ENCODE data around the gene CNMD. TPM values are rescaled to one million over a fixed set of nuclear protein-coding genes. Genes with fewer than 3 reads are reported as not detected.
"Not testable (repeated sequence)": the region's sequence is repeated elsewhere in the genome, so short reads cannot be mapped to it uniquely, and the experiment has no call there.

CNMD gene
- total and polyA plus RNA-seq, 4 donors, result not detected

DNA sequence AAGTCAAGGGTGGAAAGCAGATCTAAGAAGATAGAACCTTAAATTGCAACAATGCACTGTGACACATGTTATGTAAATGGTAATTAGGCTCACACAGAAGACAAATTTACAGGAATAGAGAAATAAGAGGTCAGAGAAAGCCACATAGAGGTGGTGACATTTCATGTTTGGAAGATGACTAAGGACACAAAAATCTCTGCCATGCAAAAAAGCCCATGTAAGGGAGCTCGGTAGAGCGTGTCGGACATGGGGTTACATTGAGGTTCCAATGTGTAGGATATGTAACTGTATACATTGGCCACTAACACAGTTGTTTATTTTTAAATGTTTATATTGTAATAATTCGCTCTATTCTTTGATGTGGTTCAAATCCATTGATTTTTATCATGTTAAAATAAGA is 53.2 kb downstream of the CNMD start:
- Histone ChIP-seq H3K27ac (ENCODE audit: low read depth in 1 of 2, low read length in 2 of 2) (no peak overlapping the region), H3K36me3 (ENCODE audit: control insufficient read depth in 1 of 2, insufficient read depth in 2 of 2, low read length in 1 of 2) (peaks cover 3 to 6% of the 10 kb centered on the region in 2 donors), H3K9me3 (ENCODE audit: control insufficient read depth, low read length) (no peaks in the 10 kb centered on the region), H3K27me3 (ENCODE audit: control insufficient read depth in 1 of 2, insufficient read depth in 2 of 2, low read length in 1 of 2) (no peaks in the 10 kb centered on the region), H3K4me3 (ENCODE audit: low read length in 2 of 2) (no peak overlapping the region), H3K4me1 (ENCODE audit: control insufficient read depth in 1 of 2, insufficient read depth in 2 of 2, low read length in 2 of 2) (no peaks in the 10 kb centered on the region)
- no peak for ATAC-seq (ENCODE audit: low FRiP score)
- no peak for DNase-seq
- WGBS, 2 donors, result 83 to 94% methylated on average over 4 of the region's 4 CpGs
- intact Hi-C loops (cut with DNase I), result no loop called here

DNA sequence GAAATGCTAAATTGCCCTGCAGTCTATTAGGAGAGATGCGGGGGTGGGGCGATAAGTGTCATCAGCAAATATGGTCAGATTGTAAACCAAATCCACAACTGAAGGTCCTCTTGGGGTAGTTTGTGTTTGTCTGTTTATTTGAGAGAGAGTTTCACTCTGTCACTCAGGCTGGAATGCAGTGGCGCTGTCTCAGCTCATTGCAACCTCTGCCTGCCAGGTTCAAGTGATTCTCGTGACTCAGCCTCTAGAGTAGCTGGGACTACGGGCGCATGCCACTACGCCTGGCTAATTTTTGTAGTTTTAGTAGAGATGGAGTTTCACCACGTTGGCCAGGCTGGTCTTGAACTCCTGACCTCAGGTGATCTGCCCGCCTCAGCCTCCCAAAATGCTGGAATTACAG is 53.8 kb downstream of the CNMD start:
- H3K27ac ChIP-seq (ENCODE audit: low read depth in 1 of 2, low read length in 2 of 2); H3K9me3 ChIP-seq (ENCODE audit: control insufficient read depth, low read length); H3K36me3 ChIP-seq (ENCODE audit: control insufficient read depth in 1 of 2, insufficient read depth in 2 of 2, low read length in 1 of 2); ATAC-seq (ENCODE audit: low FRiP score); H3K4me3 ChIP-seq (ENCODE audit: low read length in 2 of 2); DNase-seq; H3K4me1 ChIP-seq (ENCODE audit: control insufficient read depth in 1 of 2, insufficient read depth in 2 of 2, low read length in 2 of 2); H3K27me3 ChIP-seq (ENCODE audit: control insufficient read depth in 1 of 2, insufficient read depth in 2 of 2, low read length in 1 of 2); intact Hi-C loops (cut with DNase I): not testable (repeated sequence)
- WGBS, 2 donors, result 92 to 95% methylated on average over 9 of the region's 9 CpGs

DNA sequence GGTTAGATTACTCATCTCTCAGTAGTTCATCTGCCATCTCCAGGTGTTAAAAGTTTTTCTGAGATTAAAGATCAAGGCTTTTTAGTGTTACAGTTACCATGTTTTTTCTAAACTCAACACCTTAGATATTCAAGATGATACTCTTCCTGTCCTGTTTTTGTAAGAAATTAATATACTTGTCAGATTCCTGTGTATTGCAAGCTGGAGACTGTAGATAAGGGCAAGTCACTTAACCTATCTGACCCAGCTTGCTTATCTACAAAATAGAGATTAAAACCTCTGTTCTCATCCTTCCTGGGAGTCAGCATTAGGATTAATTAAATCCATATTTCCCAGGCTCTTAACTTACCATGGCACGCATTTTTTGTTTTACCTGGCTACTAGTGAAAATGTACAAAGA is 61.8 kb downstream of the CNMD start:
- Histone ChIP-seq H3K9me3 (ENCODE audit: control insufficient read depth, low read length) (no peaks in the 10 kb centered on the region), H3K36me3 (ENCODE audit: control insufficient read depth in 1 of 2, insufficient read depth in 2 of 2, low read length in 1 of 2) (peaks cover 2 to 4% of the 10 kb centered on the region in 2 donors), H3K27me3 (ENCODE audit: control insufficient read depth in 1 of 2, insufficient read depth in 2 of 2, low read length in 1 of 2) (no peaks in the 10 kb centered on the region), H3K4me3 (ENCODE audit: low read length in 2 of 2) (no peak overlapping the region), H3K27ac (ENCODE audit: low read depth in 1 of 2, low read length in 2 of 2) (no peak overlapping the region), H3K4me1 (ENCODE audit: control insufficient read depth in 1 of 2, insufficient read depth in 2 of 2, low read length in 2 of 2) (no peaks in the 10 kb centered on the region)
- intact Hi-C loops (cut with DNase I), result no loop called here
- no peak for DNase-seq
- ATAC-seq (ENCODE audit: low FRiP score), result no peak
- WGBS, 2 donors, result 91 to 96% methylated on average over 1 of the region's 1 CpG

DNA sequence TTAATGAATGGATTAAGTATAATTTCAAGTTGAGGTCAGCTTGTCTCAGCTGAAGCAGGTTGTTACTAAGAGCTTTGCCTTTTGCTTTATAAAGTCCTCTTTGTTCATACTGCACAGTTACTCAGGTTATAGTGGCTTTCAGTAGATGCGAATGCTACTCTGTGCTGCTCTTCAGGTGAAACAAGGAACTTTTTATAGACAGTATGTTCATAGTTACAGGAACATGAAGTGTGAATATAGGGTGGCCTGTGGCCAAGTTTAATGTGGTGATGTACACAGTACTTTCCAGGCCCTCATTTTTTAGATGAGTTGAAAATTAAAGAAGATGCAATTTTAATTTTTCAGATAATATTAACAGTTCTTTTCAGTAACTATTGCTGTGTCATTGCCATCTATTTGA is 66.2 kb downstream of the CNMD start:
- no peak for ATAC-seq (ENCODE audit: low FRiP score)
- H3K27ac ChIP-seq (ENCODE audit: low read depth in 1 of 2, low read length in 2 of 2), result no peak overlapping the region
- H3K4me3 ChIP-seq (ENCODE audit: low read length in 2 of 2), result no peak overlapping the region
- H3K4me1 ChIP-seq (ENCODE audit: control insufficient read depth in 1 of 2, insufficient read depth in 2 of 2, low read length in 2 of 2), result no peaks in the 10 kb centered on the region
- intact Hi-C loops (cut with DNase I), result no loop called here
- no peaks in the 10 kb centered on the region for H3K27me3 ChIP-seq (ENCODE audit: control insufficient read depth in 1 of 2, insufficient read depth in 2 of 2, low read length in 1 of 2)
- H3K36me3 ChIP-seq (ENCODE audit: control insufficient read depth in 1 of 2, insufficient read depth in 2 of 2, low read length in 1 of 2), result no peaks in the 10 kb centered on the region
- DNase-seq, result no peak
- no peaks in the 10 kb centered on the region for H3K9me3 ChIP-seq (ENCODE audit: control insufficient read depth, low read length)
- 86 to 93% methylated on average over 1 of the region's 1 CpG for WGBS, 2 donors

DNA sequence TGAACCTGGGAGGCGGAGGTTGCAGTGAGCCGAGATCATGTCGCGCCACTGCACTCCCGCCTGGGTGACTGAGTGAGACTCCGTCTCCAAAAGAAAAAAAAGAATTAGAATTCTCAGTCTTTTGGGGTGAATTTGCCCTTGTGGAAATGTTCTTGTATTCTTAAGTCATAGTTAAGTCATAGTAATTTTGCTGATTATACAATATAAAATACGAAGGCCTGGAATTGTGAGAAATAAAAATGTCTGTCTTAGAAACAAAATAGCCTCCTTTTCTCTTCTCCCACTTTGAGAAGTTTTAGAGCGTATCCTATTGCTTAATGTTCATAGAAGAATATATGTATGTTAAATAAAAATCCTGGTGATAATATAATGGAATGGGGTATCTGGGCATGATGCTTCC is 68.9 kb downstream of the CNMD start:
- Histone ChIP-seq H3K9me3 (ENCODE audit: control insufficient read depth, low read length) (no peaks in the 10 kb centered on the region), H3K36me3 (ENCODE audit: control insufficient read depth in 1 of 2, insufficient read depth in 2 of 2, low read length in 1 of 2) (peaks cover 0 to 2% of the 10 kb centered on the region in 2 donors), H3K27ac (ENCODE audit: low read depth in 1 of 2, low read length in 2 of 2) (no peak overlapping the region), H3K27me3 (ENCODE audit: control insufficient read depth in 1 of 2, insufficient read depth in 2 of 2, low read length in 1 of 2) (no peaks in the 10 kb centered on the region), H3K4me1 (ENCODE audit: control insufficient read depth in 1 of 2, insufficient read depth in 2 of 2, low read length in 2 of 2) (no peaks in the 10 kb centered on the region), H3K4me3 (ENCODE audit: low read length in 2 of 2) (no peak overlapping the region)
- WGBS, 2 donors, result 96% methylated on average over 8 of the region's 8 CpGs
- intact Hi-C loops (cut with DNase I), result no loop called here
- no peak for DNase-seq
- no peak for ATAC-seq (ENCODE audit: low FRiP score)

DNA sequence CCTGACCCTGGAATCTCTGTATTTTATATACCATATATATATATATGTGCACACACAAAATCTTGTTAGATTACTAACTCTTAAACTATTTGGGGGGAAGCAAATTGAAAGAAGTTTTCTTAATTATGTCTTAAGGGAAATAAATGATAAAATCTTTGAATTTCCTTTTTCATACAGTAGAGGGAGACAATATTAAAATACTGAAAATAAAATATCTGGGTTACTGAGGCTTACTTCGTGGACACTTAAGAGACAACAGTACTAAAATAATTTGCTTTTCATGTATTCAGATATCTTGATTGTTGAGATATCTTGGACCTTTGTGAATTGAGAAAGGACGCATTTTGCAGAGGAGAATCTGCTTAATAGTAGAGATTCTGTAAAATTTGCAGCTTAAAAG is 69.9 kb downstream of the CNMD start:
- Histone ChIP-seq H3K4me1 (ENCODE audit: control insufficient read depth in 1 of 2, insufficient read depth in 2 of 2, low read length in 2 of 2) (no peaks in the 10 kb centered on the region), H3K9me3 (ENCODE audit: control insufficient read depth, low read length) (no peaks in the 10 kb centered on the region), H3K27ac (ENCODE audit: low read depth in 1 of 2, low read length in 2 of 2) (no peak overlapping the region), H3K27me3 (ENCODE audit: control insufficient read depth in 1 of 2, insufficient read depth in 2 of 2, low read length in 1 of 2) (no peaks in the 10 kb centered on the region), H3K4me3 (ENCODE audit: low read length in 2 of 2) (no peak overlapping the region), H3K36me3 (ENCODE audit: control insufficient read depth in 1 of 2, insufficient read depth in 2 of 2, low read length in 1 of 2) (peaks cover 0 to 2% of the 10 kb centered on the region in 2 donors)
- WGBS, 2 donors, result 62 to 73% methylated on average over 2 of the region's 2 CpGs
- intact Hi-C loops (cut with DNase I), result no loop called here
- ATAC-seq (ENCODE audit: low FRiP score) (no peak), DNase-seq (no peak)

DNA sequence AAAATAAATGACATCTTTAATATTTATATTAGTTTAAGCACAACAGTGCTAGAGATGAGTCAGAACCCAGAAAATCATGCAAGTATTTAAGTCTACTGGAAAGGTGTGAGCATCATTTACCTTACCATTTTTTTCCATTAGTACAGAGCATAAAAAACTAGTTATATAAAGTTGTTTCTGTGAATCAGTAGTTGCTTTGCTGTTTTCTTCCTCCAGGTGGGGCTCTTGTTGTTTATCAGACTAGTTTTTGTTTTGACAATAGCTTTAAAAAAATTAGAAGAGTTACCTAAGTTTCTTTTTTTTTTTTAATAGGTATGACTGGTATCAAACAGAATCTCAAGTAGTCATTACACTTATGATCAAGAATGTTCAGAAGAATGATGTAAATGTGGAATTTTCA is 74.3 kb downstream of the CNMD start:
- no peaks in the 10 kb centered on the region for H3K27me3 ChIP-seq (ENCODE audit: control insufficient read depth in 1 of 2, insufficient read depth in 2 of 2, low read length in 1 of 2)
- no peak overlapping the region for H3K27ac ChIP-seq (ENCODE audit: low read depth in 1 of 2, low read length in 2 of 2)
- peaks cover 0 to 3% of the 10 kb centered on the region in 2 donors for H3K36me3 ChIP-seq (ENCODE audit: control insufficient read depth in 1 of 2, insufficient read depth in 2 of 2, low read length in 1 of 2)
- intact Hi-C loops (cut with DNase I), result no loop called here
- DNase-seq (no peak), ATAC-seq (ENCODE audit: low FRiP score) (no peak)
- H3K4me1 ChIP-seq (ENCODE audit: control insufficient read depth in 1 of 2, insufficient read depth in 2 of 2, low read length in 2 of 2), result no peaks in the 10 kb centered on the region
- H3K4me3 ChIP-seq (ENCODE audit: low read length in 2 of 2), result no peak overlapping the region
- no peaks in the 10 kb centered on the region for H3K9me3 ChIP-seq (ENCODE audit: control insufficient read depth, low read length)

DNA sequence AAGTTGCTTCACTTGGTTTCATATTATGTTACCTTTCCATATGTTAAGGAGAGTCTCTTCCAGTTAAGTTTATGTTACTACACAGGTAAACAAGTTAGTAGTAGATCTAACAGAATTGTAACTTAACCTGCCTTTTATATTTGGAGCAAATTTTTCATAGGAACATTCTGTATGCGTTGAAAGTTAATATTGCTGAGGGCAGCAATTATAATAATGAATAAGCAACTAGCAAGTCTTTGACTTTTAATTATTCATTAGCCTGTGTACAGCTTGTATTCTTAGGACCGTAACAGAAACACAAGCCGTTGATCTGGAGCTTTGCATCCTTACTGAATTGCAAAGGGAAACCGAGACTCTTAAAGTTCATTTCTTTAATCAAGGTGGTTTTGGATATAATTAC is 75.3 kb downstream of the CNMD start:
- DNase-seq (no peak), ATAC-seq (ENCODE audit: low FRiP score) (no peak)
- intact Hi-C loops (cut with DNase I), result no loop called here

DNA sequence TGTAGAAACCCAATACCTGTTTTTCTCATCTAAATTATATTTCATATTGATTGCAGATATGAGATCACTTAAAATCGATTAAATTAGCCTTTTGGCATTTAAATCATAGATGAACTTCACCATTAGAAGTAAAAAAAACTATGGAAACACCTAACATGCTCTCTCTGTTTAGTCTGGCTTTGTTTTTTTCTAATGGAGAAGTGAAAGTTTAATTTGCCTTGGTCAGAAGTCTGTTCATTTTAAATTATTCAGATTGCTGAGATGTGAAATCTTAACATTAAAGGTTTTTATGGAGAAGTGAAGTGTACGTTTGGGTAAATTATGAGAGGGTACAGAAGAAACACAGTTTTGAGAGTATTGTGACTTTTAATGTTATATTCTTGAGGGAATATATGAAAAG is 80.3 kb downstream of the CNMD start:
- intact Hi-C loops (cut with DNase I), result loop anchor here in 1 of 2 donors (10.0 kb wide), 1 partner anchor 215 kb away; no protein-coding TSS in a partner anchor
- WGBS, 2 donors, result 89 to 92% methylated on average over 2 of the region's 2 CpGs
- peaks cover 2 to 4% of the 10 kb centered on the region in 2 donors for H3K4me1 ChIP-seq (ENCODE audit: control insufficient read depth in 1 of 2, insufficient read depth in 2 of 2, low read length in 2 of 2)
- no peak overlapping the region for H3K4me3 ChIP-seq (ENCODE audit: low read length in 2 of 2)
- H3K27ac ChIP-seq (ENCODE audit: low read depth in 1 of 2, low read length in 2 of 2), result no peak overlapping the region
- no peaks in the 10 kb centered on the region for H3K27me3 ChIP-seq (ENCODE audit: control insufficient read depth in 1 of 2, insufficient read depth in 2 of 2, low read length in 1 of 2)
- ATAC-seq (ENCODE audit: low FRiP score) (no peak), DNase-seq (no peak)
- H3K9me3 ChIP-seq (ENCODE audit: control insufficient read depth, low read length), result no peaks in the 10 kb centered on the region
- peaks cover 2 to 3% of the 10 kb centered on the region in 2 donors for H3K36me3 ChIP-seq (ENCODE audit: control insufficient read depth in 1 of 2, insufficient read depth in 2 of 2, low read length in 1 of 2)

More for the DNA sequence above, 75.3 kb downstream of the CNMD start:
- H3K27ac ChIP-seq (ENCODE audit: low read depth in 1 of 2, low read length in 2 of 2), result no peak overlapping the region
- peaks cover 0 to 3% of the 10 kb centered on the region in 2 donors for H3K36me3 ChIP-seq (ENCODE audit: control insufficient read depth in 1 of 2, insufficient read depth in 2 of 2, low read length in 1 of 2)
- no peak overlapping the region for H3K4me3 ChIP-seq (ENCODE audit: low read length in 2 of 2)
- no peaks in the 10 kb centered on the region for H3K9me3 ChIP-seq (ENCODE audit: control insufficient read depth, low read length)
- no peaks in the 10 kb centered on the region for H3K4me1 ChIP-seq (ENCODE audit: control insufficient read depth in 1 of 2, insufficient read depth in 2 of 2, low read length in 2 of 2)
- 96% methylated on average over 4 of the region's 4 CpGs for WGBS, 2 donors
- no peaks in the 10 kb centered on the region for H3K27me3 ChIP-seq (ENCODE audit: control insufficient read depth in 1 of 2, insufficient read depth in 2 of 2, low read length in 1 of 2)
